ENCODE results near the gene ATG13. TPM values are rescaled to one million over a fixed set of nuclear protein-coding genes. Genes with fewer than 3 reads are reported as not detected.
A peak's percentile ranks its signal among the peaks of the same experiment; 100 is the strongest.

ATG13 gene
- total and polyA plus RNA-seq, 2 of the 4 experiments (the other 2 are of a cell fraction) = 43.0 to 49.7 TPM

DNA sequence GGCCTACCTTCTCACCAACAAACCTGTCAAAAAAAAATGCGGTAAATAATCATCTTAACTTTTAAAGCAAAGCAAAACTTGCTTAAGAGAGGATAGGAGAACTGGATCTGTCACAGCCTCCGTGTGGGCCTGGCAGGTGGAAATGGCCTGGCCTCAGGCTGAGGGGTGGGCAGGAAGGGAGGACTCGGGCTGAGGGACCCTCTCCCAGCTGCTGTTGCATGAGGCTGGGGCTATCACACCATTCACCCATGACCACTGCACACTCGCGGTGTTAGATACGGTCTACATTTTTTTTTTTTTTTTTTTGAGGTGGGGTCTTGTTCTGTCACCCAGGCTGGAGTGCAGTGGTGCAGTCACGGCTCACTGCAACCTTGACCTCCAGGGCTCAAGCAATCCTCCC, 58.6 kb downstream of the ATG13 start:
- Histone ChIP-seq H2BK15ac (ENCODE audit: low read depth, low read length) (no peak overlapping the region), H3K27ac (ENCODE audit: insufficient read depth, low read length) (peak overlapping the region; percentile 8; the same call in 1 of the 2 replicates), H3K27me3 (ENCODE audit: control insufficient read depth, insufficient read depth, low read length) (no peaks in the 10 kb centered on the region), H3K4me1 (ENCODE audit: control insufficient read depth, insufficient read depth, low read length) (peaks cover 10% of the 10 kb centered on the region), H3K79me1 (ENCODE audit: low read depth in 1 of 2, low read length in 2 of 2) (peaks cover 0 to 8% of the 10 kb centered on the region in 2 experiments; a peak in 1 of 4 replicates), H3K4me3 (ENCODE audit: insufficient read depth, low read depth, low read length) (no peak overlapping the region), H2AFZ (replicated peaks; ENCODE audit: low read length, poor library complexity) (no peak overlapping the region), H2BK5ac (ENCODE audit: low read depth, low read length, poor library complexity, severe bottlenecking) (peak overlapping the region; percentile 40), H3K9me3 (ENCODE audit: control insufficient read depth, insufficient read depth, low read length) (no peaks in the 10 kb centered on the region), H3K9me1 (ENCODE audit: insufficient read depth, low read length) (peaks cover 8% of the 10 kb centered on the region; the same call in 1 of the 2 replicates), H3K56ac (ENCODE audit: extremely low read depth, insufficient read depth, low read length) (no peak overlapping the region), H3K23ac (ENCODE audit: low read depth, low read length) (no peak overlapping the region), H2AK5ac (ENCODE audit: low read depth, low read length) (no peak overlapping the region), H4K8ac (ENCODE audit: low read depth in 2 of 2, low read length in 2 of 2) (peak overlapping the region in 1 of 2 experiments; percentile 56; a peak in 1 of 4 replicates), H2AK9ac (replicated peaks; ENCODE audit: low read depth, low read length, poor library complexity) (peak overlapping the region; percentile 74), H3K18ac (ENCODE audit: low read depth, low read length) (peak overlapping the region; percentile 16), H3K9ac (ENCODE audit: low read depth, low read length) (no peak overlapping the region), H4K20me1 (ENCODE audit: insufficient read depth, low read length) (0 out of 2 replicates have a peak, but pooled peaks cover 3% of the 10 kb centered on the region), H3K14ac (replicated peaks; ENCODE audit: low read depth, low read length) (no peak overlapping the region), H4K91ac (ENCODE audit: insufficient read depth, low read depth, low read length) (peak overlapping the region; percentile 8; the same call in 1 of the 2 replicates), H2BK120ac (ENCODE audit: low read depth, low read length) (no peak overlapping the region), H3K36me3 (ENCODE audit: control insufficient read depth, insufficient read depth, low read length) (peaks cover 60% of the 10 kb centered on the region), H3K4me2 (ENCODE audit: low read depth, low read length) (no peak overlapping the region), H4K5ac (ENCODE audit: low read depth, low read length) (peak overlapping the region; percentile 77), H2BK20ac (ENCODE audit: low read depth, low read length) (no peak overlapping the region), H3K4ac (ENCODE audit: low read depth, low read length) (peak overlapping the region; percentile 82; the same call in 1 of the 2 replicates)
- ATAC-seq (ENCODE audit: low read depth) (no peak), DNase-seq (no peak)
- TF ChIP-seq NFE2L2 (IDR thresholded peaks at IDR 0.05; ENCODE audit: low read depth, low read length) (no peak), RFX5 (IDR thresholded peaks at IDR 0.05; ENCODE audit: low read depth, low read length) (no peak), RCOR1 (IDR thresholded peaks at IDR 0.05; ENCODE audit: insufficient replicate concordance, low read length) (no peak), FOS (IDR thresholded peaks at IDR 0.05; ENCODE audit: low read depth, low read length) (no peak)
- TF ChIP-seq, protein P1, sequence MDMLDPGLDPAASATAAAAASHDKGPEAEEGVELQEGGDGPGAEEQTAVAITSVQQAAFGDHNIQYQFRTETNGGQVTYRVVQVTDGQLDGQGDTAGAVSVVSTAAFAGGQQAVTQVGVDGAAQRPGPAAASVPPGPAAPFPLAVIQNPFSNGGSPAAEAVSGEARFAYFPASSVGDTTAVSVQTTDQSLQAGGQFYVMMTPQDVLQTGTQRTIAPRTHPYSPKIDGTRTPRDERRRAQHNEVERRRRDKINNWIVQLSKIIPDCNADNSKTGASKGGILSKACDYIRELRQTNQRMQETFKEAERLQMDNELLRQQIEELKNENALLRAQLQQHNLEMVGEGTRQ (IDR thresholded peaks at IDR 0.05; ENCODE audit: low read depth, low read length) = no peak
- dilution Hi-C loops (cut with HindIII; ENCODE audit: low sequenced_read_pairs, unreplicated experiment) (no loop called here), in situ Hi-C loops (cut with MboI; ENCODE audit: low sequenced_read_pairs) (no loop called here), intact Hi-C loops (cut with micrococcal nuclease) (no loop called here)
- POLR2A ChIA-PET (ENCODE audit: unreplicated experiment) = no interaction called here
- BruUV-seq (replicated peaks) = no TSS peak
- no CpG with 5 or more reads among the region's 7 CpGs for WGBS, 2 experiments (ENCODE audit: extremely low coverage in 2 of 2, insufficient read length in 1 of 2)
- CTCF ChIA-PET = no interaction called here

All from IMR-90 (cell line).